ENCODE measurements around the gene ZNF484. TPM values are rescaled to one million over a fixed set of nuclear protein-coding genes. Genes with fewer than 3 reads are reported as not detected.

ZNF484 gene
- total RNA-seq, 1 donor from 2014 or later, result 17.8 TPM

Other genes starting within 250 kb of the ZNF484 start
- gene IPPK, start 207.9 kb downstream of the ZNF484 start, total RNA-seq, result 11.9 TPM
- 28.5 TPM for gene BICD2, start 113.2 kb downstream of the ZNF484 start, total RNA-seq
- gene FGD3, start 69.5 kb upstream of the ZNF484 start, total RNA-seq, result 55.4 TPM
- 3.0 TPM for gene SUSD3, start 180.7 kb upstream of the ZNF484 start, total RNA-seq
- 31.3 TPM for gene CARD19, start 218.2 kb upstream of the ZNF484 start, total RNA-seq